ENCODE data around the gene TYW1B. TPM values are rescaled to one million over a fixed set of nuclear protein-coding genes. Genes with fewer than 3 reads are reported as not detected.
A peak's percentile ranks its signal among the peaks of the same experiment; 100 is the strongest.
"Not testable (repeated sequence)": the region's sequence is repeated elsewhere in the genome, so short reads cannot be mapped to it uniquely, and the experiment has no call there.

Gene TYW1B
- total and polyA plus RNA-seq, 2 experiments from 2014 or later: 1.7 to 1.9 TPM

- not testable (repeated sequence) for H3K27me3 ChIP-seq; H2AFZ ChIP-seq; H3K4me3 ChIP-seq; H3K4me1 ChIP-seq (ENCODE audit: insufficient read depth); H3K79me2 ChIP-seq; H3K9me3 ChIP-seq (ENCODE audit: low read depth); H4K20me1 ChIP-seq (ENCODE audit: insufficient read depth, poor library complexity, severe bottlenecking); H3K4me2 ChIP-seq; DNase-seq (ENCODE audit: low spot score); H3K36me3 ChIP-seq (replicated peaks; ENCODE audit: insufficient read depth, low read depth); H3K9me2 ChIP-seq (replicated peaks; ENCODE audit: insufficient read depth); H3K27ac ChIP-seq
- WGBS (ENCODE audit: low lambda C conversion rate, missing lambda C conversion rate): 94% methylated on average over 6 of the region's 6 CpGs
Measured at GRCh38 chr7:72840966-72841511, 13.0 kb upstream of the TYW1B start.

DNA sequence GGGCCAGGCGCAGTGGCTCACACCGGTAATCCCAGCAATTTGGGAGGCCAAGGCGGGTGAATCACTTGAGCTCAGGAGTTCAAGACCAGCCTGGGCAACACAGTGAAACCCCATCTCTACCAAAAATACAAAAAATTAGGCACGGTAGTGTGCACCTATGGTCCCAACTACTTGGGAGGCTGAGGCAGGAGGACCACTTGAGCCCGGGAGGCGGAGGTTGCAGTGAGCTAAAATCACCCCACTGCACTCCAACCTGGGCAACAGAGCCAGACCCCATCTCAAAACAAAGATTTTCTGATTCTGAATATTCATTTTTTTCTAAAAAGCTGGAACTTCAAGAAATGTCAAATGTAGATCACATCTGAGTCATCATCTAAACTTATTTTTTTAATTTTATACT lies 10.3 kb upstream of the TYW1B start:
- not testable (repeated sequence) for H3K4me1 ChIP-seq (ENCODE audit: insufficient read depth); H3K4me2 ChIP-seq; H3K36me3 ChIP-seq (replicated peaks; ENCODE audit: insufficient read depth, low read depth); H3K27ac ChIP-seq; H2AFZ ChIP-seq; H3K79me2 ChIP-seq; H3K27me3 ChIP-seq; DNase-seq (ENCODE audit: low spot score); H4K20me1 ChIP-seq (ENCODE audit: insufficient read depth, poor library complexity, severe bottlenecking); H3K9me3 ChIP-seq (ENCODE audit: low read depth); H3K4me3 ChIP-seq; H3K9me2 ChIP-seq (replicated peaks; ENCODE audit: insufficient read depth)
- 98% methylated on average over 6 of the region's 6 CpGs for WGBS (ENCODE audit: low lambda C conversion rate, missing lambda C conversion rate)

DNA sequence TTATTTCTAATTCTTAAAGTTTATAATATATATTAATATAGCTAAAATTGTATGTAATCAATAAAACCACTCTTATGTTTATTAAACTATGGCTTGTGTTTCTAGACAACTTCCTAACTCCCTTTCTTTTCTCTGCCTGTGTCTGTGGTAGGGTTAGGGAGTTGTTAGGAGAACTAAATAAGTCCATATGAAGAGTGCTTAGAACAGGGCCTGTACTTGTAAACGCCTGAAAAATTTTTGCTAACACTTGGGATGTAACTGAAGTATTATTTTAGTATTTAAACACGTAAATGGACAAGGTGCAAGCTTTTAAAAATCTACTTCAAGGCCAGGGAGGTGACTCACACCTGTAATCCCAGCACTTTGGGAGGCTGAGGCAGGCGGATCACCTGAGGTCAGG lies 9.3 kb upstream of the TYW1B start:
- not testable (repeated sequence) for H3K27me3 ChIP-seq; H3K9me3 ChIP-seq (ENCODE audit: low read depth); H3K4me3 ChIP-seq; H3K4me2 ChIP-seq; H3K4me1 ChIP-seq (ENCODE audit: insufficient read depth); H2AFZ ChIP-seq; H3K79me2 ChIP-seq; H3K36me3 ChIP-seq (replicated peaks; ENCODE audit: insufficient read depth, low read depth); H3K27ac ChIP-seq; H3K9me2 ChIP-seq (replicated peaks; ENCODE audit: insufficient read depth); H4K20me1 ChIP-seq (ENCODE audit: insufficient read depth, poor library complexity, severe bottlenecking); DNase-seq (ENCODE audit: low spot score)
- WGBS (ENCODE audit: low lambda C conversion rate, missing lambda C conversion rate): 94% methylated on average over 3 of the region's 3 CpGs

- 58% methylated on average over 5 of the region's 5 CpGs for WGBS (ENCODE audit: low lambda C conversion rate, missing lambda C conversion rate)
Measured at GRCh38 chr7:72830567-72830966, 2.6 kb upstream of the TYW1B start.

DNA sequence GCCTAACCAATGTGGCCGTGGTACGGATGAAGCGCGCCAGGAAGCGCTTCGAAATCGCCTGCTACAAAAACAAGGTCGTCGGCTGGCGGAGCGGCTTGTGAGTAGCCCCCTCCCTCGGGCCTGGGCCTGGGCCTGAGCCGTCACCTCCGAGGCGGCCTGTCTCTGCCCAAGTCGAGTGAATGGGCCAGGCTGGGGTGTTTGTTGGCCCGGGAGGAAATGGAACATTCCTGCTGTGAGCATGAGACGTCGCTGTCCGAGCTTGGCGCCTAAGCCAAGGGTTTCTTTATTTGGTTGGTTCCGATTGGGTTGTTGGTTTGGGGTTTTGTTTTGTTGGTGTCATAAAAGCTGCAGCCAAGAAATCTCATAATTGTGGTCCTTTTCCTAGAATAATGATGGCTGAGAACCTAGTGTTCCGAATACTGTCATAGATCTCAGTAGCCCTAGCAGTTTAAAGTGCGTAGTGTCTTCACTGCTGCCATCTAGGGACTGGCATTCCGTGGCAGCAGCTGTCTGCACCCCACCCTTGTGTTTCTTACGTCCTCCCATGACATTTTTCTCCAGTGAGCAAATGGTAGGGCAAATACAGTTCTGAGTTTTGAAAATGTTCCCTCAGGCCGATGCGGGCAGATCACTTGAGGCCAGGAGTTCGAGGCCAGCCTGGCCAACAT lies 1.8 kb upstream of the TYW1B start:
- H3K4me2 ChIP-seq: peak overlapping the region; percentile 76
- peak; percentile 50 for TF ChIP-seq CTCF (IDR thresholded peaks at IDR 0.05; ENCODE audit: poor library complexity)
- 1% methylated on average over 28 of the region's 29 CpGs for WGBS (ENCODE audit: low lambda C conversion rate, missing lambda C conversion rate)

More at GRCh38 chr7:72830567-72830966, 2.6 kb upstream of the TYW1B start:
- not testable (repeated sequence) for H3K27me3 ChIP-seq; H3K9me3 ChIP-seq (ENCODE audit: low read depth); H2AFZ ChIP-seq; H3K4me1 ChIP-seq (ENCODE audit: insufficient read depth); H3K36me3 ChIP-seq (replicated peaks; ENCODE audit: insufficient read depth, low read depth); H4K20me1 ChIP-seq (ENCODE audit: insufficient read depth, poor library complexity, severe bottlenecking); DNase-seq (ENCODE audit: low spot score); H3K9me2 ChIP-seq (replicated peaks; ENCODE audit: insufficient read depth)
- peak overlapping the region; percentile 35 for H3K4me3 ChIP-seq
- peak overlapping the region; percentile 76 for H3K4me2 ChIP-seq
- peaks cover 24% of the 10 kb centered on the region for H3K79me2 ChIP-seq
- peak overlapping the region; percentile 94 for H3K27ac ChIP-seq

DNA sequence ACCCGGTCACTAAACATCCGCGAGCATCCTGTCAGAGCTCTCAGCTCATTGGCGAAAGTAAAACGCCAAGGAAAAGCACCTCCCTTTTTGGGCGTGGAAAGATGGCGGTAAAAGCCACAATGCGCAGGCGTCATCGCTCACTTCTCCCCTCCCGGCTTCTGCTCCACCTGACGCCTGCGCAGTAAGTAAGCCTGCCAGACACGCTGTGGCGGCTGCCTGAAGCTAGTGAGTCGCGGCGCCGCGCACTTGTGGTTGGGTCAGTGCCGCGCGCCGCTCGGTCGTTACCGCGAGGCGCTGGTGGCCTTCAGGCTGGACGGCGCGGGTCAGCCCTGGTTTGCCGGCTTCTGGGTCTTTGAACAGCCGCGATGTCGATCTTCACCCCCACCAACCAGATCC lies 1.3 kb upstream of the TYW1B start:
- H3K9me2 ChIP-seq (replicated peaks; ENCODE audit: insufficient read depth); H3K9me3 ChIP-seq (ENCODE audit: low read depth); H3K4me1 ChIP-seq (ENCODE audit: insufficient read depth); H3K27me3 ChIP-seq; H4K20me1 ChIP-seq (ENCODE audit: insufficient read depth, poor library complexity, severe bottlenecking); H3K36me3 ChIP-seq (replicated peaks; ENCODE audit: insufficient read depth, low read depth): not testable (repeated sequence)
- peak; percentile 98 for DNase-seq (ENCODE audit: low spot score)
- Histone ChIP-seq H3K79me2 (peaks cover 24% of the 10 kb centered on the region), H3K4me3 (peak overlapping the region; percentile 35), H3K27ac (peak overlapping the region; percentile 94), H2AFZ (peak overlapping the region; percentile 56), H3K4me2 (peak overlapping the region; percentile 77)
- under 1% methylated on average over 36 of the region's 36 CpGs for WGBS (ENCODE audit: low lambda C conversion rate, missing lambda C conversion rate)

More for the DNA sequence above, 1.8 kb upstream of the TYW1B start:
- DNase-seq (ENCODE audit: low spot score): peak; percentile 78
- H3K79me2 ChIP-seq: peaks cover 24% of the 10 kb centered on the region
- H3K4me1 ChIP-seq (ENCODE audit: insufficient read depth); H3K9me2 ChIP-seq (replicated peaks; ENCODE audit: insufficient read depth); H3K9me3 ChIP-seq (ENCODE audit: low read depth); H3K36me3 ChIP-seq (replicated peaks; ENCODE audit: insufficient read depth, low read depth); H3K27me3 ChIP-seq; H4K20me1 ChIP-seq (ENCODE audit: insufficient read depth, poor library complexity, severe bottlenecking): not testable (repeated sequence)
- H3K27ac ChIP-seq: peak overlapping the region; percentile 94
- H3K4me3 ChIP-seq: peak overlapping the region; percentile 35
- H2AFZ ChIP-seq: peak overlapping the region; percentile 56

Data from hepatocyte (in vitro differentiated cells).